Islet of Langerhans (tissue), 1 donor: Measurements from ENCODE around the gene CAMTA2.

Experiments used
- FAIRE-seq: peaks from one replicate; lab custom pipeline; 2011; peaks lifted over from hg19 to GRCh38; lab: Jason Lieb, UNC

The CAMTA2 gene

GRCh38 chr17:4947411-4948165, 39.9 kb downstream of the CAMTA2 start:
- no peak for FAIRE-seq

- FAIRE-seq = no peak
These were observed 40.5 kb downstream of the CAMTA2 start for GRCh38 chr17:4947010-4947410.

GRCh38 chr17:4946312-4946976, 41.0 kb downstream of the CAMTA2 start:
- no peak for FAIRE-seq

GRCh38 chr17:4945944-4946280, 41.6 kb downstream of the CAMTA2 start:
- no peak for FAIRE-seq

GRCh38 chr17:4945176-4945943, 42.1 kb downstream of the CAMTA2 start:
- FAIRE-seq = no peak

- no peak for FAIRE-seq
These were observed 42.8 kb downstream of the CAMTA2 start for GRCh38 chr17:4944554-4945175.

GRCh38 chr17:4944163-4944553, 43.3 kb downstream of the CAMTA2 start:
- no peak for FAIRE-seq

- FAIRE-seq = no peak
These were observed 44.5 kb downstream of the CAMTA2 start for GRCh38 chr17:4942760-4943508.

GRCh38 chr17:4941319-4941610, 46.2 kb downstream of the CAMTA2 start:
- FAIRE-seq = no peak

GRCh38 chr17:4940555-4941318, 46.7 kb downstream of the CAMTA2 start:
- no peak for FAIRE-seq

GRCh38 chr17:4939796-4940554, 47.5 kb downstream of the CAMTA2 start, which contains the start of the genes RNF167 and SLC25A11:
Gene RNF167, plus strand, starts transcription at chr17:4940268. Its CDS starts 642 bp downstream, at chr17:4940910.
Gene SLC25A11, minus strand, starts transcription at chr17:4940046. Its CDS starts 136 bp downstream, at chr17:4939910.
- FAIRE-seq = peak; percentile 98

GRCh38 chr17:4939546-4939795, 48.0 kb downstream of the CAMTA2 start:
- no peak for FAIRE-seq

GRCh38 chr17:4938688-4939545, 48.6 kb downstream of the CAMTA2 start:
- FAIRE-seq = no peak

- FAIRE-seq = no peak
These were observed 49.4 kb downstream of the CAMTA2 start for GRCh38 chr17:4938069-4938491.

- no peak for FAIRE-seq
These were observed 49.9 kb downstream of the CAMTA2 start for GRCh38 chr17:4937553-4937952.

GRCh38 chr17:4936436-4936835, 51.0 kb downstream of the CAMTA2 start:
- FAIRE-seq = no peak

GRCh38 chr17:4935650-4936049, 51.8 kb downstream of the CAMTA2 start:
- no peak for FAIRE-seq

GRCh38 chr17:4934173-4934979, 53.1 kb downstream of the CAMTA2 start:
- FAIRE-seq = no peak

GRCh38 chr17:4933646-4934045, 53.8 kb downstream of the CAMTA2 start:
- no peak for FAIRE-seq
